Caki2 (cell line): ENCODE results near the gene PMPCA. TPM values are rescaled to one million over a fixed set of nuclear protein-coding genes. Genes with fewer than 3 reads are reported as not detected.
A peak's percentile ranks its signal among the peaks of the same experiment; 100 is the strongest.

ENCODE experiments used
- DNase-seq: peaks from one replicate; pipeline ENCODE4 v3.0.0-alpha.2; 2015; ENCODE audit warnings: low read depth
- in situ Hi-C: cut with HindIII; loops from 2 replicates; pipeline ENCODE4 v1.10.0; 2016; ENCODE audit warnings: low sequenced_read_pairs, low pct_unique_long_range_greater_than_20kb, mixed read lengths
- total RNA-seq: library from RNA; depleted of rRNA; stranded (reverse); fragments of >200 nt; shearing (Covaris generic); gene quantifications from 2 replicates; pipeline ENCODE4 v1.2.3, GENCODE V29; 2014; ENCODE audit warnings: low replicate concordance

PMPCA gene
- total RNA-seq, 1 experiment from 2014 or later: 43.5 TPM

DNA sequence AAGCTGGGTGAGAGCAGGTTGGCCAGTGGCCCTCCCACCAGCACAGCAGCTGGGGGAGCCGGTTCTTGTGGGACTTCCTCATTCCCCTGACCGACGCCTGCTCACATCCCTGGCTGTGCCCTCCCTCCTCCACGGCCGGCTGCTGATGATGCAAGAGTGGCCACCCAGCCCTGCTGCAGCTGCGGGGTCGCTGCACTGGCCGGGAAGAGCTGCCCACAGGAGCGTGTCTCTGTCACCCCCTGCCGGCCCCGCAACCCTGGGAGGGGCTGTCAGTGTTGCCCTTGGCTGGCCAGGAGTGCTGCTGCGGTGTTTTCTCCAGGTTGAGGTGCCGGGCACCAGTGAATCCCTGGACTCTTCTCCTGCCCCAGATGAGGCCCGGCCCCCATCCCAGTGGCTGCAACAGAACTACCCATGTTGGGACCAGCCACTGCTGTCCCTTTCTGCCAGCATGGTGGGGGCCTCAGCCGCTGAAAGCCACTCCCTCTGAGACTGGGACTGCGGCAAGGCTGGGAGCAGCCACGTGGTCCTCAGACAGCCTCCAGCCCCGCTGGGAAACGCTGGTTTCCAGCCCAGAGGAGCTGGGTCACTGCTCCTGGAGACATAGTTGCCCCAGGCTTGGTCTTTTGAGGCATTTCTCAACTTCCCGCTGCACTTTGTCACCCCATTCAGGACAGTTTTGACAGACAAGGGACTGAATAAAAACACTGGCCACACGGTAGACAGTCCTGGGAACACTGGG lies 37.7 kb upstream of the PMPCA start:
- peak; percentile 93 for DNase-seq

DNA sequence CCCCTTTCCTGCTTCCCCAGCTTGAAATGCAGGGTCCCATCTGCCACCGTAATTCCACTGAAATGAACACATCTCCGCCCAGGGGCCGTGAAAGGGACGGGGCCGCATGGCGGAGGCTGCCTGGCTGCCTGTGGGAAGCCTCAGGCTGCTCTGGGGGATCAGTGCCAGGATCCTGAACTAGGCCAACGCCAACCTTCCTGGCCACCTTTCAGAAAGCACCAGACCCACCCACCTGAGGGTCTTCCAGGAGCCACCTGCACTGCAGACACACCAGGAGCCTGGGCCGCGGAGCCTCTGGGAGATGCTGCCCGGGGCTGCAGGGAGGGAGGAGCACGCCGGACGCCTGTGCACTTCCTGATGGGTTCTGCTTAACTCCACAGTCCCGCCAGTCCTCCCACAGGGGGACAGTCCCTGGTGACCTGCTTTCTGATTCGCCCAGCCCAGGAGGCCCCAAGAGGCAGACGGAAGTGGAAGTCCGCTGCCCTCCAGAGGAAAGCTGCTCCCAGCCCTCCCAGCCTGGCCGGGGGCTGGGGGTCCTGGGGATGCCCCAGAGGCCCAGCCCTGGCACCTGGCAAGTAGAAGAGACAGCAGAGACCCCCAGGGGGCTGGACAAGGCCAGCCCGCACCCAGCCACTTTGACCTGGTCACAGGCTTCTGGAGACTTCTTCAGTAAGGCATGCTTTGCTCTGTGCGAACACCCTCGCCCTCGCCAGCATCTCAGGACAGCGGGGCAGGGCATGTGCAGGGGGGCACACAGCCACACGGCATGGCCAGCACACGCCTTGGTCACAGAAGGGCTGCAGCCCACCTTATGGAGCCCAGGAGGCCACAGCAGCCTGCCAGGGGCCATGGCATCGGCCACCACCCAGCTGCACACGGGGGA lies 36.9 kb upstream of the PMPCA start, which contains the start of gene CARD9:
CARD9 (minus strand) TSS at position 370 of the 883 bp plus-strand sequence. CDS start 1,591 bp downstream, outside the sequence.
- in situ Hi-C loops: no loop called here

More for the DNA sequence above, 37.7 kb upstream of the PMPCA start:
- in situ Hi-C loops: no loop called here

DNA sequence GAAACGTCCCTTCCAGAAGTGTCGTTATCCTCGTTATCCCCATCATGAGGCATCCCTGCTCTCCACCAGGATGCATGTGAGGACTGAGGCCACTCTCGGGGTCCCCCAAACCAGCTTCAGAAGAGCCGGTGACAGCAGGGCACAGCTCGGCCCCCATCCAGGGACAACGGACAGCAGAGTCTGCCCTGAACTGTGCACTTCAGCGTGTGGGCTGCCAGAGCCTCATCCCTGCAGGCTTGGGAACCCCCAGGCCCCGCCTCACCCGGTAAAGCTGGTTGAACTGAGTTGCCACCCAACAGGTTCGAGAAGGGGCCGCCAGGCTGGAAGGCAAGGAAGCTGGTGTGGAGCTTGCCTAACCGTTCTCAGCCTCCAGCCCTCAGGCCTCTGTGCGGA lies 36.3 kb upstream of the PMPCA start:
- DNase-seq: no peak
- in situ Hi-C loops: no loop called here

More for the DNA sequence above, 36.9 kb upstream of the PMPCA start, which contains the start of gene CARD9:
- no peak for DNase-seq

DNA sequence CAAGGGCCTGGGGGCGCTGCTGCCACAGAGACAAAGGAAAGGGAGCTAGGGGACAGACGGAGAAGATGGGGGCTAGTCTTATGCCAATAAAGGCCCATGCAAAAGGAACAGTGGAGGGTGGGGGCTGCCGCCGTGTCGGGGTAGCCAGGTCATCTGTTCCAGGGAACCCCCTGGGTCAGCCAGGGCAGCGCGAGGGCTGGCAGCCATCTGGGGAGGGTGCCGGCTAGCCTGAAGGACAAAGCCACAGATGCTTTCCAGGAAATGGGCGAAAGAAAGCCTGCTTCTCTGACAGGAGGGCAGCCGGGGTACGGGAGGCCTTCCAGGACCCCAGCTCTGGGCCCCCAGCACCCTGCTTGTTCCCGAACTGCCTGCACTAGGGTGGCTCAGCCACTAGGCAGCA lies 35.4 kb upstream of the PMPCA start:
- DNase-seq: no peak
- in situ Hi-C loops: no loop called here

DNA sequence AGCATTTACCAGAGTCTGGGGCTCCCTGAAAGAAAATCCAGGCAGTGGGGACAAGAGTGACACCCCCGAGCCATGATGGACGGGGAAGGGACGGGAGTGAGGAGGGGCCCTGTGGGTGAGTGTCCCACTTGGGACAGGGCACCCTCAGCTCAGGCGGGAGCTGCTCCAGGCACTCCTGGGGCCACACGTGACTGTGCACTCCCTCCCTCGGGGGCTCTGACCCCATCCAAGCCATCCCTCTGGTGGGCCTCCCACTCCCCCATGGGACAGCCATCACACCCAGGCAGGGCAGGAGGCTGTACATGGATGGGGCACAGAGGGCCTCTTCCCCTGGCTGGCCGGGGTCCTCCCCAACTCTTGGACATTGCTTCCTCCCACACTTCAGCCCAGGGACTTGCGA lies 34.0 kb upstream of the PMPCA start:
- no peak for DNase-seq
- in situ Hi-C loops: no loop called here

DNA sequence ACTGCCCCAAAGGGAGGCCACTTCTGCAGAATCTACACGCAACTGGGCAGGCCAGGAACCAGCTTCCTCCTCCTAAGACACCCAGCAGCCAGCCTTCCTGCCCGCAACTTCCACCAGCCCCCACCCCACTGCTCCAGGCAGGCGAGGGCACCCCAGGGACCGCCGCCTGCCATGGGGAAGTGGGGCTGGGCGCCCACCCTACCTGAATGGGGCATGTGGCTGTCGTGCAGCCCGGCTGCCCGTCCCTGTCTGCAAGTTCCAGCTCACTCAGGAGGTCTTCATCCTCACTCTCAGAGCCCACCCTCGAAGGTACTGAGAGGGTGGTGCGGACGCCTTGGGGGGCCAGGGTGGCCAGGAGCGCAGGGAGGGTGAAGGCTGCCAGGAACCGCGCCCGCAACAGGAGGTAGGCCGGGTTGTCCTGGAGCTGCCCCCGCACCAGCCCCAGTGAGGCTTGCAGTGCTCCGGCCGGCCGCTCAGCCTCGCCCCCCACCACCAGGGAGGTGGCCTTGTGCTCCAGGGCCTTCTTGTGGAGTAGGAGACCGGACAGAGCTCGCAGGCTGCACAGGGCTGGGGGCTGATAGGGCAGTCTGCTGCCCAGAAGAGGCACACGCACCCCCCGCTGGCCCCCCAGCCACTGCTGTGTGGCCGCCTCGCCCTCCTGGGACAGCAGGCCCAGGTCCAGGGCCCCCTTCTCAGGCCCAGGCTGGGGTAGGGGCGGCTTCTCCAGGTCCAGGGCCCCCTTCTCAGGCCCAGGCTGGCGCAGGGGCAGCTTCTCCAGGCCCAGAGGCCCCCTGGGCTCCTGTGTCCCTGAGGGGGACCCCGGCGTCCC lies 32.9 kb upstream of the PMPCA start:
- in situ Hi-C loops: no loop called here
- DNase-seq: no peak

DNA sequence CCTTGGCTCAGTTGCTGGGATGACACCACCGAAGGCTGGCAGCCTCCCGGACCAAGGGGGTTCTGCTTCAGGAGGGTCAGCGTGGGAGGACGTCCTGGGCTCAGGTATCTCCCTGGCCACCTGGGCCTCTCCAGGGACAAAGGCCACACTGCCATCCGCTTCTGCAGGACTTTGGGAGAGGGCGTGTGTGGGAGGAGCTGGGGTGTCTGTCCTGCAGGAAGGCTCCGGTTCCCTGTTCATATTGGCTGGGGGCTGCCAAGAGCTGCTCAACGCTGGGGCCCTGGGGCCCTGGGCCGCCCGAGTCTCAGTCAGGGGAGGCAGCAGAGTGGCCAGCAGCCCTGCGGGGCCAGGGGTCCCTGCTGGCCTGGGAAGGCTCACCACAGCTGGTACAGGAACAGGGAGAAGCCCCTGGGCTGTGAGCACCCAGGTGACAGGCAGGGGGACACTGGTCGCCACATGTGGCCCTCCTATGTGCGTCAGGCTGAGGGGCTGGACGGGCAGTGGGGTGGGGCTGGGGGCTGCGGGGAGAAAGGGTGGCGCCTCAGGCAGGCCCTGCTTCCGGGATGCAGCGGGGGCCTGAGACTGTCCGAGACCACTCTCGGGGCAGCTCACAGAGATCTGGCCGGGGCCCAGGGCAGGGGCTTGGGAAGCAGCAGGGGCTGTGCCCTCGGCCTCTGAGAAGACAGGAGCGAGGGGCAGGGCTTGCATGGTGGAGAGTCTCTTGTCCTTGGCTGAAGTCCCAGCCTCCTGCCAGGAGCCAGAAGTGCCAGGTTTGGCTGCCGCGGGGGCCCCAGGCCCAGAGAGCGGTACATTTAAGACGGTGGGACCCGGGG lies 32.1 kb upstream of the PMPCA start:
- DNase-seq: no peak
- in situ Hi-C loops: no loop called here

DNA sequence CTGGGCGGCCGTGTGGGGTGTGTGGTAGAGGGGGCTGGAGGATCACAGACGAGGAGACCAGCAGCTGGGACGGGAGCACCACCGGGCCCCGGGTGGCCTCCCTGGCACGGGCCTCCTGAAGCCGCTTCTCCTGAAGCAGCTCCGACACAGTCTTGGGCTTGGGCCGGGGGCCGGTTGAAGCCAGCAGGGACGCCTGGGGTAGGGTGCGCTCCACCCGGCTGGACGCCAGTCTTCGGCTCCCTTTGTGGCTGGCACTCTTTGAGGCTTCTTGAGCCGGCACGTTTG lies 31.5 kb upstream of the PMPCA start:
- no peak for DNase-seq
- in situ Hi-C loops: no loop called here

DNA sequence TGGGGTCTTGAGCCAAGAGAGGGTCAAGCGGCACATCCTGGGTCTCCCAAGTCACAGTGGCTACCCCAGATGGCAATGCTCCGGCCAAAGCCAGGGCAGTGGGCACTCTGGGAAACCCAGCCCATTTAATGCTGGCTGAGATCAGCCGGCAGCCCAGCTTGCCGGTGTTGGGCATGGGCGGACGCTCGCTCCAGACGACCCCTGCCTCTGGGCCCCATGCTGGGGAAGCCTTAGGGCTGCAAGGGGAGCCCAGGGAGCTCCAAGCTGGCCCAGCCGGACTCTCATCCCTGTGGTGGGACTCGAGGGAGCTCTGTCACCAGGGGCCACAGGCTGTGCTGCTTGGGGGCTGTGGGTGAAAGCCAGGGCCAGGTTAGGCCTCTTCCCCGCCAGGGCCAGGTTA lies 31.1 kb upstream of the PMPCA start:
- DNase-seq: no peak
- in situ Hi-C loops: no loop called here

DNA sequence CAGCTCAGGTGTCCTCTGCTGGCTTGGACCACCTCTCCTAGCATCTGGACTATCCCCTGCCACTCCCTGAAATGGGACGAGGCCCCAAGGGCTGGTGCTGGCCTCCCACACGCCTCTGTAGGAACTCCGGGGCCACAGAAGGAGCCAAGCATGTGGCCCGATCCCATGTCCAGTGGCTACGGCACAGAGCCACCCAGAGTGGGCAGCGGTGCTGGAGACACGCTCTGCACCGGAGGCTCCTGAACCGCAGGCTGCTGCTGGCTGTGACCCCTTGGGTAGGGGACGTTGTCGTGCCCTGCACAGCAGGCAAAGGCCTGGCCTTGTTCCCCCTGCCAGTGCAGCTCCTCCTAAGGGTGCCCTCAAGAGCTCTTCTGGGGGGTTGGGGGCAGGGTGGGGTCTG lies 30.6 kb upstream of the PMPCA start:
- no peak for DNase-seq
- in situ Hi-C loops: no loop called here

DNA sequence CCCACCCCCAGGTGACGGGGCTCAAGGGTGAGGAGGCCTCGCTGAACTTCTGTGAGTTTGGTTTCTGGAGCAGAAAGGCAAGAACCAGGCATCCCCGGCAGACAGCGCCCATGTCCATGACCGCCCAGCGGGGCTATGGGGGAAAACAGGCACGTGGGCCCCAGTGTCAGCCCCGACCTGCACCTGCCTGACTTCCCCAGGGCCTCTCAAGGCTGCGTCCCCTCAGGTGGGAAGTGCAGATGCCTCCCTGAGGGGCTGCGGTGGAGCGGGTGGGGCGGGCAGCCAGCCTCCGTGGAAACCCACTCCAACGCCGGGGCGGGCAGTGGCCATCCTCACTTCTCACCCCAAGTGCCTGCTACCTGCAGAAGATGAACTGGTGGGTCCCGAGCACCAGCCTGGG lies 30.1 kb upstream of the PMPCA start:
- in situ Hi-C loops: no loop called here
- no peak for DNase-seq

DNA sequence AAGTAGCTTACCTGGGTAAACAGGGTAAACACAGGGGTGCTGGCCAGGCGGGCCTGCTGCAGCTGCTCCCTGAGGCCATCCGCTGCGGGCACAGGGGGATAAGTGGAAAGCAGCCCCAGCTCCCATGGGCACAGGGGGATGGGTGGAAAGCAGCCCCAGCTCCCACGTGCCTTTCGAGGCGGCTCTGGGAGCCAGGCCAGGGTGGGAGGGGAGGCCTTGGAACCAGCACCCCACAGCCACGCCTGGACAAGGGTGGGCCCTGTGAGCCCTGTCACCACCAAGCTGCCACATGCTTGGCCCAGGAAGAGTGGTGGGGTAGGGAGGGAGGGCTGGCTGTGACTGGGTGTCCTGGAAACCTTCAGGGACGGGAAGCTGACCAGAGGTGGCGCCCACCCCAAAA lies 29.1 kb upstream of the PMPCA start:
- in situ Hi-C loops: no loop called here
- DNase-seq: no peak

DNA sequence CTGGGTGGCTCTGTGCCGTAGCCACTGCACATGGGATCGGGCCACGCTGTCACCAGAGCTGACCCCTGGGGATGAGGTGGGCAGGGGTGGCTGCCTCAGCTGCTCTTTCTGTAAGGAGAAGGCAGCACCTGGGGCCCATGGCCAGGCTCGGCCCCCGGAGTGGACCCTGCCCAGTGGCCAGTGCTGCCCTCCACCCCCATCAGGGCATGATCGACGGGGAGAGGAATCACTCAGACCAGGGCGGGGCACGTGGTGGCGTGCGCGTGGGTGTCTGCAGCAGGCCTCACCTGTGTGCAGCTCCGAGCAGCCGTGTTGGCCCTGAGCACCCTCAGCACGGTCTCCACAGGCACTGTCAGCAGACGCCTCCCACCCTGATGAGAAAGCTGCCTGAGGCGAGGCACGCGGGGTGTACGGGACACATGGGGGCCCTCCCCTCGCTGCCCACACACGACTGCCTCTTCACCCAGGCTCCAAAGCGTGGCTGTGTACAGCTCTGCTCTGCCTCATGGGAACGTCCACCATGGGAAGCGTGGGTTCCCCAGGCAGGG lies 28.4 kb upstream of the PMPCA start:
- in situ Hi-C loops: no loop called here

DNA sequence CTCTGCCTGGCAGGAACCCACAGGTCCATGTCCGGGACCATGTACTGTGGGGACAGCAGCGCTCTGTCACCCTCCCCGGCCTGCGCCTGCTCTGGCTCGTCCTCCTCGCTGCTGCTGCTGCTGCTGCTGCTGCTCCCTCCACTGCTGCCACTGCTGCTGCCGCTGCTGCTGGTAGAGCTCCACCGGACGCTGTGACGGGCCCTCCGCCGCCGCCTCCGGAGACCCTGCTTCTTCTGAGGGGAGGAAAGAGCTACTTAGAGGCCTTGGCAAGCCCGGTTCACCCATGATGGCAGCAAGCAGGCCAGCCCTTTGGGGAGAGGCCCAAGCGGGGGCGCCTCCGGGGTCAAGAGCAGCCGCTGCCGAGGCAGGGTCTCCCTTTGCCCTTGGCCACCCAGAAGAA lies 27.0 kb upstream of the PMPCA start:
- no peak for DNase-seq
- in situ Hi-C loops: no loop called here

More for the DNA sequence above, 28.4 kb upstream of the PMPCA start:
- DNase-seq: no peak

DNA sequence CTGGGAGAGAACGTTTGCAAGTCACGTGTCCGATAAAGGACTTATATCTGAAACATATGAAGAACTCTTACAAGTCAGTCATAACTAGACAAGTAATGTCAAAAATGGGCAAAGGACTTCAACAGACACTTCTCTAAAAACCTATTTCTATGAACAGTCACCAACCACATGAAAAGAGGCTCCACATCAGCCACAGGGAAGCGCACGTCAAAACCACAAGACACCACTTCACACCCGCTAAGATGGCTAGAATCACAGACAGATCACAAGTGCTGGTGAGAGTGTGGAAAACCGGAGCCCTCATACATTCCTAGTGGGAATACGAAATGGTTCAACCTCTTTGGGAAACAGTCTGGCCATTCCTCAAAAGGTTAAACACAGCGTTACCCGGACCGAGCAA lies 25.4 kb upstream of the PMPCA start:
- in situ Hi-C loops: no loop called here
- DNase-seq: no peak

DNA sequence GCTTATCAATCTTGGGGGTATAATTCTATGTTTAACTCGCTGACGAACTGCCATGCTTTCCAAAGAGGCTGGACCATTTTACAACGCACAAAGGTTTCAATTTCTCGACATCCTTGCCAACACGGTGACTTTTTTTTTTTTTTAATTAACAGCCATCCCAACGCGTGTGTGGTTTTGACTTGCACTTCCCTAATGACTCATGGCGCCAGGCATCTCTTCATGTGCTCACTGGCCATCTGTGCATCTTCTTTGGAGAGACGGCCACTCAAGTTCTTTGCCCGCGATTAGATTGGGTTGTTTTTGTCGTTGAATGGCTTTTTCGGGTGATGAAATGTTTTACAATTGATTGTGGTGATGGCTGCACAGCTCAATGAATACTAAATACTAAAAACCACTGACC lies 24.4 kb upstream of the PMPCA start:
- DNase-seq: no peak

DNA sequence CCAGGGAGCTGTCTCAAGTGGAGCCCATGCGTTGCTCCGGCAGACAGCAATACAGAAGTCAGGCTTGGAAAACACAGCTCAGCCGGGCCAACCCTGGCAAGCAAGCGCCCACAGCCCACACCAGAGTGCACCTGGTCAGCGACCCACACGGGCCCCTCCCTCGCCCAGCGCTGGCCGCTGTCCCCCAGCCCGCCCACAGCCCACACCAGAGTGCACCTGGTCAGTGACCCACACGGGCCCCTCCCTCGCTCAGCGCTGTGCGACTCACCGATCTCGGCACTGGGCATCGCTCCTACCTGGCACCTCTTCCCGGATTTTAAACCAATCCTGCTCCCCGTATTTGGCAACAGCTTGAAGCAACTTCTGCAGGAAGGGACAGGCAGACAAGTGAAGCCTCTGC lies 23.2 kb upstream of the PMPCA start:
- in situ Hi-C loops: no loop called here

More for the DNA sequence above, 24.4 kb upstream of the PMPCA start:
- in situ Hi-C loops: no loop called here

DNA sequence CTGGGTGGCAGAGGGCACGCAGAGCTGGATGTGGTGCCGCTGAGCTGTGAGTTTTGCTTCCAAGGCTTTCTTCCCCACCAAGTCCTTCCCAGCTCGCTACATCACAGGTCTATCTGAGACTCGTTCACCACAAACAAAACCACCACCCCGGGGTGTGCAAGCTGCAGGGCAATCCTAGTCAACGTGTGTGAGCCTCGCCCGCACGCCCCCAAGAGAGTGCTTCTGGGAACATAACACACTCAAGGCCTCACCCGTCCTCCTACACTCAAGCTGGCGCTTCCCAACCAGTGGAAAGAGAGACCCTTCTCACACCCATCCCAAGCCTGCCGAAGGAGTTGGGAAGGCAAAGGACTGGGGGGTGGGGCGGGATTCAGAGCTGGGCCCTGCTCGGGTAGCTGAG lies 21.1 kb upstream of the PMPCA start:
- no peak for DNase-seq
- in situ Hi-C loops: no loop called here

More for the DNA sequence above, 23.2 kb upstream of the PMPCA start:
- DNase-seq: no peak
